ENCODE results near the gene RAB38. TPM values are rescaled to one million over a fixed set of nuclear protein-coding genes. Genes with fewer than 3 reads are reported as not detected.

RAB38 gene
- total RNA-seq: 192 and 403 TPM in 2 replicates

DNA sequence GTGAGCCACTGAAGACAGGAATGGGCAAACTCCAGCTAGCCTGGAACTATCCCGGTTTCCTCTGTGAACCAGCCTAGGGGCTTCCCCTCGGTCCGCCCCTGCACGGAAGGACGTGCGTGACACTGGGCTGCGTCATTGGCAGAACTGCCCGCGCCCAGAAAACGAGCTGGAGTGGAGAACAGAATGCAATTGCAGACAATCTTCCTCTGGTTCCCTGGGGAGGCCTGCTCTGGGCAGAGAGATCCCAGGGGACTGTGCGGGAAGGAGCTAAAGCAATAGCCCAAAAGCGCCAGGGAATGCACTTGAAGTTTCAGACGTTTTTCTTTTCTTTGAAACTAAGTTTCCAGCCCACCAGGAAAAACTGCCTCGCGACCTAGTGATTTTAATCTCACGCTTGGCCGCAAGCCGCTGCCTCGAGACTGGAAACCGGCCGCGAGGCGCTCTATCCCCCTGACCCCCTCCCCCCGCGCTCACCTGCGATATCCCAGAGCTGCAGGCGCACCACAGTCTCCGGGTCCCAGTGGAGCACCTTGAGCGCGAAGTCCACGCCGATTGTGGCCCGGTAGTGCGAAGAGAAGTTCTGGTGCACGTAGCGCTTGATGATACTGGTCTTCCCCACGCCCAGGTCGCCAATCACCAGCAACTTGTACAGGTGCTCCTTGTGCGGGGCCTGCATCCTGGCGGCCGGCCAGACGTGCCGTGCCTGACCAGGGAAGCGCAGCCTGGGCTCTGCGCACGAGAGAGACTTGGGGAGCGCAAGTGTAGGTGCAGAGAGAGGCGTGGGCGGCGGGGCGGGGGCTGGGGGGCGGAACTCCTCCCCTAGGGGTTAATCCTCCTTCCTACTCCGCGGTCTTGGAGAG, at the start of gene RAB38:
Gene RAB38 (minus strand): TSS at position 735 of the 860 bp plus-strand sequence. CDS start 59 bp downstream, at position 676.
- DNase-seq (ENCODE audit: low read depth) (peak; percentile 88), FAIRE-seq (peak; percentile 7)
- H3K36me3 ChIP-seq (ENCODE audit: control insufficient read depth, insufficient read depth, low read length): peaks cover 2% of the 10 kb centered on the region
- peak within 1 kb of the TSS; percentile 80 for H3K4me3 ChIP-seq (ENCODE audit: low read depth, low read length)
- H3K27me3 ChIP-seq (ENCODE audit: control insufficient read depth, insufficient read depth, low read length): no peaks in the 10 kb centered on the region
- TF ChIP-seq, protein P1, sequence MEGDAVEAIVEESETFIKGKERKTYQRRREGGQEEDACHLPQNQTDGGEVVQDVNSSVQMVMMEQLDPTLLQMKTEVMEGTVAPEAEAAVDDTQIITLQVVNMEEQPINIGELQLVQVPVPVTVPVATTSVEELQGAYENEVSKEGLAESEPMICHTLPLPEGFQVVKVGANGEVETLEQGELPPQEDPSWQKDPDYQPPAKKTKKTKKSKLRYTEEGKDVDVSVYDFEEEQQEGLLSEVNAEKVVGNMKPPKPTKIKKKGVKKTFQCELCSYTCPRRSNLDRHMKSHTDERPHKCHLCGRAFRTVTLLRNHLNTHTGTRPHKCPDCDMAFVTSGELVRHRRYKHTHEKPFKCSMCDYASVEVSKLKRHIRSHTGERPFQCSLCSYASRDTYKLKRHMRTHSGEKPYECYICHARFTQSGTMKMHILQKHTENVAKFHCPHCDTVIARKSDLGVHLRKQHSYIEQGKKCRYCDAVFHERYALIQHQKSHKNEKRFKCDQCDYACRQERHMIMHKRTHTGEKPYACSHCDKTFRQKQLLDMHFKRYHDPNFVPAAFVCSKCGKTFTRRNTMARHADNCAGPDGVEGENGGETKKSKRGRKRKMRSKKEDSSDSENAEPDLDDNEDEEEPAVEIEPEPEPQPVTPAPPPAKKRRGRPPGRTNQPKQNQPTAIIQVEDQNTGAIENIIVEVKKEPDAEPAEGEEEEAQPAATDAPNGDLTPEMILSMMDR (IDR thresholded peaks at IDR 0.05; ENCODE audit: insufficient read depth, low read length, severe bottlenecking): no peak

DNA sequence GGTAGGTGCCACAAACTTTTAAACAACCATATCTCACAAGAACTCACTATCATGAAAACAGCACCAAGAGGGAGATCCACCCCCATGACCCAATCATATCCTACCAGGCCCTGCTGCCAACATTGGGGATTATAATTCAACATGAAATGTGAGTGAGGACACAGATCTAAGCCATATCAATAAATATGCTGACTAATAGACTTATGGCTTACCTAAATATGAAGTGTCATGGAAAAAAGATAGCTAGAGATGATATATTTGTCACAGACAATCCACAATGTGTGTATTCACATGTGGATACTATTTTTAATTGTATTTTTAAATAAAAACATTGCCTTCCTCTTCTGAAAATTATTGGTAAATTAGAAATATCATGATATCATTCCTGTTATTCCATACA, 38.2 kb upstream of the RAB38 start:
- H3K27me3 ChIP-seq (ENCODE audit: control insufficient read depth, insufficient read depth, low read length): no peaks in the 10 kb centered on the region
- FAIRE-seq (no peak), DNase-seq (ENCODE audit: low read depth) (no peak)
- no peaks in the 10 kb centered on the region for H3K36me3 ChIP-seq (ENCODE audit: control insufficient read depth, insufficient read depth, low read length)
- no peak overlapping the region for H3K4me3 ChIP-seq (ENCODE audit: low read depth, low read length)
- TF ChIP-seq, protein P1 (IDR thresholded peaks at IDR 0.05; ENCODE audit: insufficient read depth, low read length, severe bottlenecking): no peak

DNA sequence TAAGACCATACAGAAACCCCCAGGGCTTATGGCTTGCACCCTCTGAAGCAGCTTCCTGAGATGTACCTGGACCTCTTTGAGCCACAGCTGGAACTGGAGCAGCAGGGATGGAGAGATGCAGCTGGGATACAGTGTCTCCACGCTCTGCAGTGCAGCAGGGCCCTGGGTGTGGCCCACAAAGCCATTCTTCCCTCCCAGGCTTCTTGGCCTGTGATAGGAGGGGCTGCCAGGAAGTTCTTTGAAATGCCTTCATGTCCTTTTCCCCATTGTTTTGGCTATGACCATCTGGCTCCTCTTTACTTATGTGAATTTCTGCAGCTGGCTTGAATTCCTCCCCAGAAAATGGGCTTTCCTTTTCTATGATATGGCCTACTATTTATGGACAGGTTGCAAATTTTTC, 37.1 kb upstream of the RAB38 start:
- no peak for DNase-seq (ENCODE audit: low read depth)
- no peak for FAIRE-seq
- Histone ChIP-seq H3K27me3 (ENCODE audit: control insufficient read depth, insufficient read depth, low read length) (no peaks in the 10 kb centered on the region), H3K4me3 (ENCODE audit: low read depth, low read length) (no peak overlapping the region), H3K36me3 (ENCODE audit: control insufficient read depth, insufficient read depth, low read length) (no peaks in the 10 kb centered on the region)
- TF ChIP-seq, protein P1 (IDR thresholded peaks at IDR 0.05; ENCODE audit: insufficient read depth, low read length, severe bottlenecking): no peak

DNA sequence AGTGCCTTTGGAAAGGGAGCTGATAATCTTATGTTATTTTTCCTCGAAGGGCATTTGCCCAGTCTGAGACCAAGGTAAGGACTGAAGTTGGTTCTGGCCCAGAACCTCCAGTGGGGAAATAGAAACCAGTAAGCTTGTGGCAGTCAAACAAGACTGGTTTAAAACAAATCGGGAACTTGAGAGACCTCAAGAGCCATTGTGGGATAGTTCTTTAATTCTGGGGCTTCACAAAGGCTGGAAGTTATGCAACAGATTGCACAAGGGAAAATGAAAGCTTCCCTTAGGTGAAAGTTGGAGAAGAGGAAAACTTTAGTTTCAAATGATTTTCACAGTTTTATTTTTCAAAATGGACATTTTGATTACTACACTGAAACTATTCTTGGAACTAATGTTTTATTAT, 33.5 kb upstream of the RAB38 start:
- DNase-seq (ENCODE audit: low read depth) (no peak), FAIRE-seq (no peak)
- Histone ChIP-seq H3K27me3 (ENCODE audit: control insufficient read depth, insufficient read depth, low read length) (no peaks in the 10 kb centered on the region), H3K36me3 (ENCODE audit: control insufficient read depth, insufficient read depth, low read length) (no peaks in the 10 kb centered on the region), H3K4me3 (ENCODE audit: low read depth, low read length) (no peak overlapping the region)
- TF ChIP-seq, protein P1 (IDR thresholded peaks at IDR 0.05; ENCODE audit: insufficient read depth, low read length, severe bottlenecking): no peak

DNA sequence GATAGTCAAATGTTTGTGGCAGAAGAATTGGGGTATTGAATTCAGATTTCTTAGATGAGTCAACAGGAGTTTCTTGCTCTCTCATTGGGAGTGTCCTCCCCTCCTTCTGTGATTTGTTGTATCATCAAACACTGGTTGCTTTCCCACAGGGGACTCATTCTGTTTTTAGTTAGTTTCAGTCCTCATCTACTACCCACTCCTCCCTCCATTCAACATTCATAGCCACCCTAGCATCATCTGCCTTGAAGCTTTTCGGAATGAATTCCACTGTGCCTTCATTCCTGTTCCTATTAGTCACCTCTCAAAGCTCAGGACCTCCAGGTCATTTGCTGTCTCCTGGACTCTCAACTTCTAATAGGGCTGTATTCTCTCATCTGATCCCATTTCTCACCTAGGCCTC, 31.5 kb upstream of the RAB38 start:
- no peak overlapping the region for H3K4me3 ChIP-seq (ENCODE audit: low read depth, low read length)
- peak; percentile 51 for DNase-seq (ENCODE audit: low read depth)
- no peaks in the 10 kb centered on the region for H3K36me3 ChIP-seq (ENCODE audit: control insufficient read depth, insufficient read depth, low read length)
- H3K27me3 ChIP-seq (ENCODE audit: control insufficient read depth, insufficient read depth, low read length): no peaks in the 10 kb centered on the region
- no peak for FAIRE-seq
- TF ChIP-seq, protein P1 (IDR thresholded peaks at IDR 0.05; ENCODE audit: insufficient read depth, low read length, severe bottlenecking): no peak

Measured in bronchial epithelial cell (primary cell).